Right lobe of liver (tissue), 4 donors: ENCODE data around the gene ANKRD53.

Source experiments
- POLR2A ChIP-seq: fragments of 450-650 bp; IDR thresholded peaks from one replicate; pipeline ENCODE4 v1.6.1; 2017; ENCODE audit warnings: antibody characterized with exemption, mild to moderate bottlenecking
- TF ChIP-seq, protein P1 (sequence below), 4 donors: fragments of 200-600 bp in 3 of 4; fragments of 450-650 bp in 1 of 4; IDR thresholded peaks; one replicate each; pipeline versions ENCODE4 v1.5.1 to v1.8.0; 2016 to 2022; ENCODE audit warnings: antibody characterized with exemption in 4 of 4, mild to moderate bottlenecking in 2 of 4
- donor health status: DM: no; HTN: no; CAD: no.
- donor health status: DM: no; HTN: no; CAD: no.
- donor health status: DM: no; HTN: yes; CAD: no.

DNA sequence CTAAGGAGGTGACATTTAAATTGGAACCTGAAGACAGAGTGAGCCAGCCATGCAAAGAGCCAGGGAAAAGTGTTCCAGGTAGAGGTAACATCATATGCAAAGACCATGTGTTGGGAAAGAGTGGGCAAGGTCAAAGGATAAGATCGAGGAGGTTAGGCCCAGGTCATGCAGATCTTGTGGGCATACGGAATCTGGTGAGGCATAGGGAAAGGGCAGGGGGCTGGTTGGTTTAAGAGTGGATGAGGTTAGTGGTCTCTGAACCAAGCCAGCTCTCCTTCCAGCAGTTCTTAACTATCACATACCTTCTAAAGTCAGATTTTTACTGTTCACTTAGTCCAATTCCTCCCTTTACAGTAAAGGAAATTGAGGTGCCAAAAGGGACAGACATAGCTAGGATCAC is 3.0 kb downstream of the ANKRD53 start:
- TF ChIP-seq, protein P1, sequence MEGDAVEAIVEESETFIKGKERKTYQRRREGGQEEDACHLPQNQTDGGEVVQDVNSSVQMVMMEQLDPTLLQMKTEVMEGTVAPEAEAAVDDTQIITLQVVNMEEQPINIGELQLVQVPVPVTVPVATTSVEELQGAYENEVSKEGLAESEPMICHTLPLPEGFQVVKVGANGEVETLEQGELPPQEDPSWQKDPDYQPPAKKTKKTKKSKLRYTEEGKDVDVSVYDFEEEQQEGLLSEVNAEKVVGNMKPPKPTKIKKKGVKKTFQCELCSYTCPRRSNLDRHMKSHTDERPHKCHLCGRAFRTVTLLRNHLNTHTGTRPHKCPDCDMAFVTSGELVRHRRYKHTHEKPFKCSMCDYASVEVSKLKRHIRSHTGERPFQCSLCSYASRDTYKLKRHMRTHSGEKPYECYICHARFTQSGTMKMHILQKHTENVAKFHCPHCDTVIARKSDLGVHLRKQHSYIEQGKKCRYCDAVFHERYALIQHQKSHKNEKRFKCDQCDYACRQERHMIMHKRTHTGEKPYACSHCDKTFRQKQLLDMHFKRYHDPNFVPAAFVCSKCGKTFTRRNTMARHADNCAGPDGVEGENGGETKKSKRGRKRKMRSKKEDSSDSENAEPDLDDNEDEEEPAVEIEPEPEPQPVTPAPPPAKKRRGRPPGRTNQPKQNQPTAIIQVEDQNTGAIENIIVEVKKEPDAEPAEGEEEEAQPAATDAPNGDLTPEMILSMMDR (IDR thresholded peaks at IDR 0.05), result no peak
- TF ChIP-seq POLR2A, result no peak
